ENCODE results near the gene EFCC1. TPM values are rescaled to one million over a fixed set of nuclear protein-coding genes. Genes with fewer than 3 reads are reported as not detected.
"Not testable (repeated sequence)": the region's sequence is repeated elsewhere in the genome, so short reads cannot be mapped to it uniquely, and the experiment has no call there.

Gene EFCC1
- total RNA-seq, 1 donor from 2014 or later = under 0.01 TPM

GRCh38 chr3:129068291-129068886 lies 67.3 kb downstream of the EFCC1 start:
- TF ChIP-seq CTCF (IDR thresholded peaks at IDR 0.05; ENCODE audit: insufficient read depth, low read length, severe bottlenecking) = no peak
- H3K4me3 ChIP-seq (ENCODE audit: low read depth, low read length) = peak overlapping the region; percentile 33
- DNase-seq (ENCODE audit: low read depth) (no peak), FAIRE-seq (no peak)
- no peaks in the 10 kb centered on the region for H3K36me3 ChIP-seq (ENCODE audit: control insufficient read depth, insufficient read depth, low read length)
- H3K27me3 ChIP-seq (ENCODE audit: control insufficient read depth, insufficient read depth, low read length) = no peaks in the 10 kb centered on the region

- FAIRE-seq; H3K4me3 ChIP-seq (ENCODE audit: low read depth, low read length); DNase-seq (ENCODE audit: low read depth); H3K36me3 ChIP-seq (ENCODE audit: control insufficient read depth, insufficient read depth, low read length); H3K27me3 ChIP-seq (ENCODE audit: control insufficient read depth, insufficient read depth, low read length): not testable (repeated sequence)
Observed at GRCh38 chr3:129069313-129070085, 68.4 kb downstream of the EFCC1 start.

GRCh38 chr3:129070086-129070885 lies 69.2 kb downstream of the EFCC1 start:
- FAIRE-seq (no peak), DNase-seq (ENCODE audit: low read depth) (no peak)
- Histone ChIP-seq H3K27me3 (ENCODE audit: control insufficient read depth, insufficient read depth, low read length) (no peaks in the 10 kb centered on the region), H3K4me3 (ENCODE audit: low read depth, low read length) (no peak overlapping the region), H3K36me3 (ENCODE audit: control insufficient read depth, insufficient read depth, low read length) (no peaks in the 10 kb centered on the region)
- no peak for TF ChIP-seq CTCF (IDR thresholded peaks at IDR 0.05; ENCODE audit: insufficient read depth, low read length, severe bottlenecking)

GRCh38 chr3:129077222-129077621 lies 76.1 kb downstream of the EFCC1 start:
- no peaks in the 10 kb centered on the region for H3K27me3 ChIP-seq (ENCODE audit: control insufficient read depth, insufficient read depth, low read length)
- no peak for TF ChIP-seq CTCF (IDR thresholded peaks at IDR 0.05; ENCODE audit: insufficient read depth, low read length, severe bottlenecking)
- DNase-seq (ENCODE audit: low read depth) = no peak
- H3K36me3 ChIP-seq (ENCODE audit: control insufficient read depth, insufficient read depth, low read length) = no peaks in the 10 kb centered on the region
- peak; percentile 79 for FAIRE-seq
- no peak overlapping the region for H3K4me3 ChIP-seq (ENCODE audit: low read depth, low read length)

- TF ChIP-seq CTCF (IDR thresholded peaks at IDR 0.05; ENCODE audit: insufficient read depth, low read length, severe bottlenecking) = no peak
Observed at GRCh38 chr3:129078510-129078909, 77.4 kb downstream of the EFCC1 start.

GRCh38 chr3:129081503-129081902 lies 80.4 kb downstream of the EFCC1 start:
- Histone ChIP-seq H3K36me3 (ENCODE audit: control insufficient read depth, insufficient read depth, low read length) (no peaks in the 10 kb centered on the region), H3K27me3 (ENCODE audit: control insufficient read depth, insufficient read depth, low read length) (no peaks in the 10 kb centered on the region), H3K4me3 (ENCODE audit: low read depth, low read length) (no peak overlapping the region)
- DNase-seq (ENCODE audit: low read depth) = no peak
- no peak for FAIRE-seq
- TF ChIP-seq CTCF (IDR thresholded peaks at IDR 0.05; ENCODE audit: insufficient read depth, low read length, severe bottlenecking) = no peak

More at GRCh38 chr3:129078510-129078909, 77.4 kb downstream of the EFCC1 start:
- no peak for DNase-seq (ENCODE audit: low read depth)
- FAIRE-seq = no peak
- Histone ChIP-seq H3K4me3 (ENCODE audit: low read depth, low read length) (no peak overlapping the region), H3K27me3 (ENCODE audit: control insufficient read depth, insufficient read depth, low read length) (no peaks in the 10 kb centered on the region), H3K36me3 (ENCODE audit: control insufficient read depth, insufficient read depth, low read length) (no peaks in the 10 kb centered on the region)
